Activated T-helper 1 cell treated with anti-CD3 and anti-CD28 coated beads, Interleukin-12 subunit alpha, Interleukin-12 subunit beta, Interleukin-2, Interleukin-4 antibody, amounts not matched to agents 30 ng/mL and 10 ng/mL and 1 ng/mL, durations not matched to agents 14 hours and 24 hours and 36 hours (primary cell): ENCODE measurements around the gene PPP3CA. TPM values are rescaled to one million over a fixed set of nuclear protein-coding genes. Genes with fewer than 3 reads are reported as not detected.

Experiments used
- DNase-seq: peaks from one replicate; pipeline ENCODE4 v3.0.0; 2021; ENCODE audit warnings: low spot score
- H3K27ac Mint-ChIP-seq: one replicate; pipeline ENCODE4 v1.8.0; 2021; ENCODE audit warnings: mild to moderate bottlenecking, mixed read lengths
- H3K27me3 Mint-ChIP-seq: one replicate; pipeline ENCODE4 v1.8.0; 2022; ENCODE audit warnings: mild to moderate bottlenecking, moderate library complexity, mixed read lengths; ENCODE audit not compliant: insufficient read depth
- H3K36me3 Mint-ChIP-seq: one replicate; pipeline ENCODE4 v1.8.0; 2021; ENCODE audit warnings: low read depth, mixed read lengths
- H3K4me1 Mint-ChIP-seq: one replicate; pipeline ENCODE4 v1.8.0; 2021; ENCODE audit warnings: low read depth, mixed read lengths
- H3K4me3 Mint-ChIP-seq: one replicate; pipeline ENCODE4 v1.8.0; 2021; ENCODE audit warnings: mild to moderate bottlenecking, moderate library complexity, mixed read lengths
- H3K9me3 Mint-ChIP-seq: one replicate; pipeline ENCODE4 v1.8.0; 2021; ENCODE audit warnings: mixed read lengths
- intact Hi-C: fragments of 100-400 bp; cut with micrococcal nuclease; formaldehyde crosslinking; loops from one replicate; pipeline ENCODE4 v1.15.1; 2024
- total RNA-seq: library from RNA; stranded (reverse); gene quantifications from 2 replicates; pipeline ENCODE4 v1.2.3, GENCODE V29; 2022

The PPP3CA gene
- total RNA-seq, 1 donor from 2014 or later, result 11.3 TPM

- Mint-ChIP-seq H3K4me1 (no peaks in the 10 kb centered on the region), H3K36me3 (no peaks in the 10 kb centered on the region), H3K27me3 (peaks cover 8% of the 10 kb centered on the region), H3K4me3 (no peak overlapping the region), H3K9me3 (no peaks in the 10 kb centered on the region), H3K27ac (no peak overlapping the region)
- DNase-seq, result no peak
- intact Hi-C loops, result no loop called here
Observed at GRCh38 chr4:101294597-101294996, 52.7 kb downstream of the PPP3CA start.

GRCh38 chr4:101292901-101293300 is 54.4 kb downstream of the PPP3CA start:
- no peak overlapping the region for H3K4me3 Mint-ChIP-seq
- no peaks in the 10 kb centered on the region for H3K9me3 Mint-ChIP-seq
- no peaks in the 10 kb centered on the region for H3K36me3 Mint-ChIP-seq
- H3K27ac Mint-ChIP-seq, result no peak overlapping the region
- no peaks in the 10 kb centered on the region for H3K4me1 Mint-ChIP-seq
- intact Hi-C loops, result no loop called here
- H3K27me3 Mint-ChIP-seq, result peaks cover 8% of the 10 kb centered on the region
- DNase-seq, result no peak

- Mint-ChIP-seq H3K27me3 (peaks cover 8% of the 10 kb centered on the region), H3K4me3 (no peak overlapping the region), H3K27ac (no peak overlapping the region), H3K9me3 (no peaks in the 10 kb centered on the region), H3K4me1 (no peaks in the 10 kb centered on the region), H3K36me3 (no peaks in the 10 kb centered on the region)
- intact Hi-C loops, result no loop called here
- DNase-seq, result no peak
Observed at GRCh38 chr4:101292214-101292613, 55.1 kb downstream of the PPP3CA start.

- no peaks in the 10 kb centered on the region for H3K9me3 Mint-ChIP-seq
- H3K4me1 Mint-ChIP-seq, result no peaks in the 10 kb centered on the region
- intact Hi-C loops, result no loop called here
Observed at GRCh38 chr4:101291198-101291597, 56.1 kb downstream of the PPP3CA start.

GRCh38 chr4:101290654-101291053 is 56.7 kb downstream of the PPP3CA start:
- Mint-ChIP-seq H3K27me3 (peaks cover 8% of the 10 kb centered on the region), H3K27ac (no peak overlapping the region), H3K9me3 (no peaks in the 10 kb centered on the region), H3K4me3 (no peak overlapping the region), H3K4me1 (no peaks in the 10 kb centered on the region), H3K36me3 (no peaks in the 10 kb centered on the region)
- no peak for DNase-seq
- intact Hi-C loops, result no loop called here

More at GRCh38 chr4:101291198-101291597, 56.1 kb downstream of the PPP3CA start:
- no peak overlapping the region for H3K4me3 Mint-ChIP-seq
- H3K36me3 Mint-ChIP-seq, result no peaks in the 10 kb centered on the region
- DNase-seq, result no peak
- H3K27ac Mint-ChIP-seq, result no peak overlapping the region
- H3K27me3 Mint-ChIP-seq, result peaks cover 8% of the 10 kb centered on the region

- no peaks in the 10 kb centered on the region for H3K36me3 Mint-ChIP-seq
- no peak overlapping the region for H3K4me3 Mint-ChIP-seq
- no peaks in the 10 kb centered on the region for H3K9me3 Mint-ChIP-seq
- intact Hi-C loops, result no loop called here
- H3K27me3 Mint-ChIP-seq, result peaks cover 6% of the 10 kb centered on the region
- DNase-seq, result no peak
- H3K4me1 Mint-ChIP-seq, result peaks cover 5% of the 10 kb centered on the region
- no peak overlapping the region for H3K27ac Mint-ChIP-seq
Observed at GRCh38 chr4:101289306-101289705, 58.0 kb downstream of the PPP3CA start.

GRCh38 chr4:101288365-101289145 is 58.8 kb downstream of the PPP3CA start:
- intact Hi-C loops, result no loop called here
- Mint-ChIP-seq H3K4me3 (no peak overlapping the region), H3K27me3 (peaks cover 6% of the 10 kb centered on the region), H3K27ac (no peak overlapping the region), H3K9me3 (no peaks in the 10 kb centered on the region), H3K4me1 (peaks cover 11% of the 10 kb centered on the region), H3K36me3 (no peaks in the 10 kb centered on the region)
- no peak for DNase-seq

- intact Hi-C loops, result no loop called here
- H3K27me3 Mint-ChIP-seq, result peaks cover 5% of the 10 kb centered on the region
- H3K36me3 Mint-ChIP-seq, result peaks cover 2% of the 10 kb centered on the region
- H3K27ac Mint-ChIP-seq, result no peak overlapping the region
- no peaks in the 10 kb centered on the region for H3K9me3 Mint-ChIP-seq
- no peak overlapping the region for H3K4me3 Mint-ChIP-seq
- DNase-seq, result no peak
- H3K4me1 Mint-ChIP-seq, result peaks cover 24% of the 10 kb centered on the region
Observed at GRCh38 chr4:101287324-101287723, 60.0 kb downstream of the PPP3CA start.

- no peak overlapping the region for H3K27ac Mint-ChIP-seq
- H3K4me3 Mint-ChIP-seq, result no peak overlapping the region
- H3K4me1 Mint-ChIP-seq, result peaks cover 29% of the 10 kb centered on the region
Observed at GRCh38 chr4:101286663-101287062, 60.7 kb downstream of the PPP3CA start.

GRCh38 chr4:101285985-101286384 is 61.3 kb downstream of the PPP3CA start:
- Mint-ChIP-seq H3K27me3 (peaks cover 5% of the 10 kb centered on the region), H3K36me3 (peaks cover 2% of the 10 kb centered on the region), H3K27ac (no peak overlapping the region), H3K4me1 (peaks cover 29% of the 10 kb centered on the region), H3K4me3 (no peak overlapping the region), H3K9me3 (no peaks in the 10 kb centered on the region)
- DNase-seq, result no peak
- intact Hi-C loops, result no loop called here

More at GRCh38 chr4:101286663-101287062, 60.7 kb downstream of the PPP3CA start:
- intact Hi-C loops, result no loop called here
- H3K9me3 Mint-ChIP-seq, result no peaks in the 10 kb centered on the region
- peaks cover 2% of the 10 kb centered on the region for H3K36me3 Mint-ChIP-seq
- no peak for DNase-seq
- H3K27me3 Mint-ChIP-seq, result peaks cover 5% of the 10 kb centered on the region

- Mint-ChIP-seq H3K27me3 (no peaks in the 10 kb centered on the region), H3K9me3 (no peaks in the 10 kb centered on the region), H3K4me1 (peaks cover 34% of the 10 kb centered on the region), H3K4me3 (no peak overlapping the region), H3K27ac (peak overlapping the region; percentile 10), H3K36me3 (peaks cover 5% of the 10 kb centered on the region)
- intact Hi-C loops, result loop anchor here (5.0 kb wide), 1 partner anchor 63 kb away; the partner anchor contains the start of gene PPP3CA
- no peak for DNase-seq
Observed at GRCh38 chr4:101284546-101284945, 62.8 kb downstream of the PPP3CA start.

- H3K36me3 Mint-ChIP-seq, result peaks cover 7% of the 10 kb centered on the region
Observed at GRCh38 chr4:101283434-101283833, 63.9 kb downstream of the PPP3CA start.

GRCh38 chr4:101282076-101282844 is 65.1 kb downstream of the PPP3CA start:
- H3K4me3 Mint-ChIP-seq, result peak overlapping the region; percentile 31
- H3K27me3 Mint-ChIP-seq, result no peaks in the 10 kb centered on the region
- H3K27ac Mint-ChIP-seq, result no peak overlapping the region
- intact Hi-C loops, result loop anchor here (1.0 to 5.0 kb wide), 6 partner anchors 46 to 261 kb away; partner anchors contain the start of gene PPP3CA
- DNase-seq, result peak; percentile 8
- no peaks in the 10 kb centered on the region for H3K9me3 Mint-ChIP-seq
- H3K4me1 Mint-ChIP-seq, result peaks cover 43% of the 10 kb centered on the region
- H3K36me3 Mint-ChIP-seq, result peaks cover 7% of the 10 kb centered on the region

More at GRCh38 chr4:101283434-101283833, 63.9 kb downstream of the PPP3CA start:
- intact Hi-C loops, result loop anchor here (2.0 to 5.0 kb wide), 4 partner anchors 64 to 263 kb away; partner anchors contain the start of gene PPP3CA
- no peaks in the 10 kb centered on the region for H3K9me3 Mint-ChIP-seq
- peaks cover 43% of the 10 kb centered on the region for H3K4me1 Mint-ChIP-seq
- H3K27me3 Mint-ChIP-seq, result no peaks in the 10 kb centered on the region
- no peak overlapping the region for H3K4me3 Mint-ChIP-seq
- no peak for DNase-seq
- no peak overlapping the region for H3K27ac Mint-ChIP-seq
